ENCODE measurements around the gene TTLL9. TPM values are rescaled to one million over a fixed set of nuclear protein-coding genes. Genes with fewer than 3 reads are reported as not detected.
"Not testable (repeated sequence)": the region's sequence is repeated elsewhere in the genome, so short reads cannot be mapped to it uniquely, and the experiment has no call there.

Gene TTLL9
- total RNA-seq, 1 experiment from 2014 or later: not detected

DNA sequence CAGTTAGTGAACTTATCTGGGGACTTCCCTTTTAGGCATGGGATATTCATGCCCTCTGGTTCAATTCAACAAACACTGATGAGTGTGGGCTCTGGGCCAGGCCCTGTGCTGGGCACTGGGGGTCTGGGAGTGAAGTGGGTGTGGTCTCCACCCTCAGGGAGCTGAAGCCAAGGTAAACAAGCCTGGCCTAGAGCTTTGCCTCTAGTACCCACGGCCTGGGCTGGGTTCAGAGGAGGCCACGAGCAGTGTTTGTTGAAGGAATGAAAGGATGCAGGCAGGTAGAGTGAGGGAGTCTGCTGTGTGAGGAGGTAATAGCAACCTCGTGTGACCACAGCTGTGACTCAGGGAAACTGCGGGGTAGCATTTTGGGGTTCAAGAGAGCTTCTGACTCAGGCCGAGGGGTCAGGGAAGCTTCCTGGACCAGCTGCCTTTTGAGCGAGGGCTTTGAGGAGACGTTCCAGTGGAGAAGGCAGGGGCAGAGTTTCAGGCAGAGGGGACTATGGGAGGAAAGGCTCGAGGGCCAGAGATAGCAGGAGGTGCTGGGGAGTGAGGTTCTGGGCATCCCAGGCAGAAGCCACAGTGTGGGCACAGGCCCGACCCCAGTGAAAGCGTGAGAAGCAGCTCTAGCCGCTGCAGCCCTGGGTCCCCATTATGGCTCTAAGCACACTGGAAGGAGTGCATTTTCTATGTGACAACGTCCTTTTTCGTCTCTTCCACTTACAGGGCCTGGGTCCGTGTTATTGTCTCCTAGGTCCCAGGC lies 45.7 kb upstream of the TTLL9 start:
- Histone ChIP-seq H3K4me1 (ENCODE audit: insufficient read depth, low read length, poor library complexity, severe bottlenecking) (peaks cover 9% of the 10 kb centered on the region), H3K36me3 (ENCODE audit: insufficient read depth, low read length, poor library complexity, severe bottlenecking) (no peaks in the 10 kb centered on the region), H3K27me3 (replicated peaks; ENCODE audit: insufficient read depth, low read depth, low read length, poor library complexity) (no peaks in the 10 kb centered on the region), H3K9me3 (ENCODE audit: low read depth, low read length, poor library complexity, severe bottlenecking) (no peaks in the 10 kb centered on the region), H3K27ac (ENCODE audit: low read depth, low read length, poor library complexity, severe bottlenecking) (no peak overlapping the region), H3K4me3 (ENCODE audit: low read depth, low read length, poor library complexity, severe bottlenecking) (no peak overlapping the region)
- intact Hi-C loops (cut with micrococcal nuclease; ENCODE audit: unreplicated experiment): loop anchor here (10.0 kb wide), 1 partner anchor 830 kb away; no protein-coding TSS in a partner anchor
- no TSS peak for BruUV-seq (replicated peaks)
- ChIA-PET CTCF (no interaction called here), POLR2A (ENCODE audit: low non-redundant PET) (no interaction called here)
- TF ChIP-seq, protein P1, sequence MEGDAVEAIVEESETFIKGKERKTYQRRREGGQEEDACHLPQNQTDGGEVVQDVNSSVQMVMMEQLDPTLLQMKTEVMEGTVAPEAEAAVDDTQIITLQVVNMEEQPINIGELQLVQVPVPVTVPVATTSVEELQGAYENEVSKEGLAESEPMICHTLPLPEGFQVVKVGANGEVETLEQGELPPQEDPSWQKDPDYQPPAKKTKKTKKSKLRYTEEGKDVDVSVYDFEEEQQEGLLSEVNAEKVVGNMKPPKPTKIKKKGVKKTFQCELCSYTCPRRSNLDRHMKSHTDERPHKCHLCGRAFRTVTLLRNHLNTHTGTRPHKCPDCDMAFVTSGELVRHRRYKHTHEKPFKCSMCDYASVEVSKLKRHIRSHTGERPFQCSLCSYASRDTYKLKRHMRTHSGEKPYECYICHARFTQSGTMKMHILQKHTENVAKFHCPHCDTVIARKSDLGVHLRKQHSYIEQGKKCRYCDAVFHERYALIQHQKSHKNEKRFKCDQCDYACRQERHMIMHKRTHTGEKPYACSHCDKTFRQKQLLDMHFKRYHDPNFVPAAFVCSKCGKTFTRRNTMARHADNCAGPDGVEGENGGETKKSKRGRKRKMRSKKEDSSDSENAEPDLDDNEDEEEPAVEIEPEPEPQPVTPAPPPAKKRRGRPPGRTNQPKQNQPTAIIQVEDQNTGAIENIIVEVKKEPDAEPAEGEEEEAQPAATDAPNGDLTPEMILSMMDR (conservative IDR thresholded peaks at IDR 0.05; ENCODE audit: low read depth, low read length): no peak
- TF ChIP-seq EZH2 (IDR thresholded peaks at IDR 0.05; ENCODE audit: borderline replicate concordance, low read depth, low read length, poor library complexity, severe bottlenecking): no peak
- no peak for DNase-seq (ENCODE audit: low spot score)

- ChIA-PET POLR2A (ENCODE audit: low non-redundant PET) (no interaction called here), CTCF (no interaction called here)
- TF ChIP-seq, protein P1 (conservative IDR thresholded peaks at IDR 0.05; ENCODE audit: low read depth, low read length): no peak
- TF ChIP-seq EZH2 (IDR thresholded peaks at IDR 0.05; ENCODE audit: borderline replicate concordance, low read depth, low read length, poor library complexity, severe bottlenecking): no peak
- Histone ChIP-seq H3K27ac (ENCODE audit: low read depth, low read length, poor library complexity, severe bottlenecking) (no peak overlapping the region), H3K9me3 (ENCODE audit: low read depth, low read length, poor library complexity, severe bottlenecking) (no peaks in the 10 kb centered on the region), H3K4me1 (ENCODE audit: insufficient read depth, low read length, poor library complexity, severe bottlenecking) (peaks cover 9% of the 10 kb centered on the region), H3K36me3 (ENCODE audit: insufficient read depth, low read length, poor library complexity, severe bottlenecking) (no peaks in the 10 kb centered on the region), H3K4me3 (ENCODE audit: low read depth, low read length, poor library complexity, severe bottlenecking) (no peak overlapping the region), H3K27me3 (replicated peaks; ENCODE audit: insufficient read depth, low read depth, low read length, poor library complexity) (no peaks in the 10 kb centered on the region)
- DNase-seq (ENCODE audit: low spot score): no peak
- BruUV-seq (replicated peaks): no TSS peak
- intact Hi-C loops (cut with micrococcal nuclease; ENCODE audit: unreplicated experiment): loop anchor here (10.0 kb wide), 1 partner anchor 829 kb away; no protein-coding TSS in a partner anchor
These were observed 44.4 kb upstream of the TTLL9 start for GRCh38 chr20:31826074-31826473.

DNA sequence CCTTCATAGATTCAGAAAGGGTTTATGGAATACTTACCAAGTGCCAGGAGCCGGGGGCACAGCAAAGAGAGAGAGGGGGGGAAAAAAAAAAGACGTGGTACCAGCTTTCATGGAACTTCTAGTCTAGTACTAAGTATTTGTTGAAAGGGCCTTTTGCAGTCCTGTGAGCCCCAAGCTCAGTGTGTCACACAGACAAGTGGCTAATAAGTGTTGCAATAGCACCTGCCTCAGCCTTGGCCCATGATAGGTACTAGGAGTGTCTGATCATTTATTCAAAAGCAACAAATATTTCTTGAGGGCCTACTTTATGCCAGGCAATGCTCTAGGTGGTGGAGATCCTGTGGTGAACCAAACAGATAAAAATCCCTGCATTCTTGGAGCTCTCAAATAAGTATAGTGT lies 43.4 kb upstream of the TTLL9 start:
- TF ChIP-seq EZH2 (IDR thresholded peaks at IDR 0.05; ENCODE audit: borderline replicate concordance, low read depth, low read length, poor library complexity, severe bottlenecking): no peak
- TF ChIP-seq, protein P1 (conservative IDR thresholded peaks at IDR 0.05; ENCODE audit: low read depth, low read length): no peak
- POLR2A ChIA-PET (ENCODE audit: low non-redundant PET): no interaction called here
- Histone ChIP-seq H3K4me1 (ENCODE audit: insufficient read depth, low read length, poor library complexity, severe bottlenecking) (peaks cover 9% of the 10 kb centered on the region), H3K4me3 (ENCODE audit: low read depth, low read length, poor library complexity, severe bottlenecking) (no peak overlapping the region), H3K27ac (ENCODE audit: low read depth, low read length, poor library complexity, severe bottlenecking) (no peak overlapping the region), H3K36me3 (ENCODE audit: insufficient read depth, low read length, poor library complexity, severe bottlenecking) (no peaks in the 10 kb centered on the region), H3K9me3 (ENCODE audit: low read depth, low read length, poor library complexity, severe bottlenecking) (no peaks in the 10 kb centered on the region), H3K27me3 (replicated peaks; ENCODE audit: insufficient read depth, low read depth, low read length, poor library complexity) (no peaks in the 10 kb centered on the region)
- CTCF ChIA-PET: no interaction called here
- no peak for DNase-seq (ENCODE audit: low spot score)
- no TSS peak for BruUV-seq (replicated peaks)
- intact Hi-C loops (cut with micrococcal nuclease; ENCODE audit: unreplicated experiment): loop anchor here (10.0 kb wide), 1 partner anchor 828 kb away; no protein-coding TSS in a partner anchor

DNA sequence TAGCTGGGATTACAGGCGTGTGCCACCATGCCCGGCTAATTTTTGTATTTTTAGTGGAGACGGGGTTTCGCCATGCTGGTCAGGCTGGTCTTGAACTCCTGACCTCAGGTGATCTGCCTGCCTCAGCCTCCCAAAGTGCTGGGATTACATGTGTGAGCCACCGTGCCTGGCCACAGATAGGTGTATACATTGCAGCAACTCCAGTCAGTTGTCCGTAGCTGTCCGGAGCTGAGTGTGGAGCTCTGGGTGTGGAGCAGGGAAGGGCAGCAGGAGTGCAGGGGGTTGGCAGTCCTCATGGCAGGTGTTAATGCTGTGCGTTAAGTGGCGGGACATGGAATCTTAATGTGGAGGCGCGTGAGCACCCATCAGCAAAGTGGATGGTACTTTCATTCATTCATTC lies 42.4 kb upstream of the TTLL9 start:
- BruUV-seq (replicated peaks); H3K4me1 ChIP-seq (ENCODE audit: insufficient read depth, low read length, poor library complexity, severe bottlenecking); H3K4me3 ChIP-seq (ENCODE audit: low read depth, low read length, poor library complexity, severe bottlenecking); H3K36me3 ChIP-seq (ENCODE audit: insufficient read depth, low read length, poor library complexity, severe bottlenecking); H3K9me3 ChIP-seq (ENCODE audit: low read depth, low read length, poor library complexity, severe bottlenecking); POLR2A ChIA-PET (ENCODE audit: low non-redundant PET); DNase-seq (ENCODE audit: low spot score); H3K27me3 ChIP-seq (replicated peaks; ENCODE audit: insufficient read depth, low read depth, low read length, poor library complexity); H3K27ac ChIP-seq (ENCODE audit: low read depth, low read length, poor library complexity, severe bottlenecking): not testable (repeated sequence)
- intact Hi-C loops (cut with micrococcal nuclease; ENCODE audit: unreplicated experiment): loop anchor here (10.0 kb wide), 1 partner anchor 827 kb away; no protein-coding TSS in a partner anchor
- CTCF ChIA-PET: interaction anchor here (0.7 kb wide), 1 partner anchor 12 kb away, joined by 4 read pairs; no protein-coding TSS in a partner anchor
